ENCODE results near the gene NFATC4. TPM values are rescaled to one million over a fixed set of nuclear protein-coding genes. Genes with fewer than 3 reads are reported as not detected.
"Not testable (repeated sequence)": the region's sequence is repeated elsewhere in the genome, so short reads cannot be mapped to it uniquely, and the experiment has no call there.

The NFATC4 gene
- total RNA-seq, 6 donors from 2014 or later = 8.5 to 98.5 (median 42.1) TPM

DNA sequence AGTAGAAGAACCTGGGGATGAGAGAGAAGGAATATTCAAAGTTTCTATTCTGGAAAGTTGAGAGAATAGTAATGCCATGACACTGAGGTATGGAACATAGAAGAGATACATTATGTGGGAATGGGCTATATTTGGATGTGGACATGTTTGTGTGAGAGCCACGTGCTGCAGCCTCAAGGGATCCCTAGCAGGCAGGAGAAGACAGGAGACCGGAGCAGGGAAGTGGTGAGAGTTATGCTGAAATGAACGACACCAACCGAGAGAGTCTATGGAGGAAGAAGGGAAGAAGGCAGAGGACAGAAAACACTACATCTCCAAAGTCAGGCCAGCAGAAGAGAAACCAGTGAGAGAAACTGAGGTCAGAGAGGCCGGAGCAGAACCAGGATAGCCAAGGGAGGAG is 18.2 kb upstream of the NFATC4 start:
- H3K36me3 ChIP-seq = no peaks in the 10 kb centered on the region
- H3K4me3 ChIP-seq = no peak overlapping the region
- no peak overlapping the region for H3K27ac ChIP-seq
- ATAC-seq (ENCODE audit: low FRiP score in 2 of 2) (no peak), DNase-seq (no peak)
- peaks cover 8 to 21% (median 13%) of the 10 kb centered on the region in 4 donors for H3K4me1 ChIP-seq
- TF ChIP-seq EP300 (IDR thresholded peaks at IDR 0.05) = no peak
- TF ChIP-seq POLR2AphosphoS5 (IDR thresholded peaks at IDR 0.05) = no peak
- H3K9me3 ChIP-seq = no peaks in the 10 kb centered on the region
- WGBS, 2 donors = 80 to 82% methylated on average over 5 of the region's 5 CpGs
- no peaks in the 10 kb centered on the region for H3K27me3 ChIP-seq

DNA sequence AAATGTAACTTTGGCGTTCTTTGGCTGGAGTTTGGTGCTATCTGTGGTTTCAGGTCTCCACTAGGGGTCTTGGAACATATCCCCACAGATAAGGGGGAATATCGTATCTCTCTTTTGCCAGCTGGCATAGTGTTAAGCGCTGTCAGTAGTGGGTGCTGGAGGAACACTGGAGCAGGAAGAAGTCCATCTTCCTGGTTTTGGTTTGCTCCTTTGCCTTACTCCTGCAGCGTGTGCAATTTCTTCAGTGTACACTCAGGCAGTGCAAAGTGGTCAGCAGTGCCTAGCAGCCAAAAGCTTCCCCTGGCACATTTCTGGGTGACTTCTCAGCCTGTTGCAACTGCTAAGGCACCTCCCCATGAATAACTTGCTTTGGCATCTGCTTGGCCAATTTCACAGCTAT is 16.5 kb upstream of the NFATC4 start:
- no peak overlapping the region for H3K4me3 ChIP-seq
- no peaks in the 10 kb centered on the region for H3K27me3 ChIP-seq
- H3K27ac ChIP-seq = peak overlapping the region in 3 of 4 donors; percentile 16 to 69 (median 48)
- H3K4me1 ChIP-seq = peaks cover 8 to 26% (median 16%) of the 10 kb centered on the region in 4 donors
- DNase-seq (no peak), ATAC-seq (ENCODE audit: low FRiP score in 2 of 2) (peak; percentile 32 to 68)
- H3K9me3 ChIP-seq = no peaks in the 10 kb centered on the region
- WGBS, 2 donors = 14 to 21% methylated on average over 3 to 4 of the region's 4 CpGs
- no peak for TF ChIP-seq POLR2AphosphoS5 (IDR thresholded peaks at IDR 0.05)
- no peak for TF ChIP-seq POLR2A (IDR thresholded peaks at IDR 0.05)
- no peak for TF ChIP-seq EP300 (IDR thresholded peaks at IDR 0.05)
- TF ChIP-seq, protein P1, sequence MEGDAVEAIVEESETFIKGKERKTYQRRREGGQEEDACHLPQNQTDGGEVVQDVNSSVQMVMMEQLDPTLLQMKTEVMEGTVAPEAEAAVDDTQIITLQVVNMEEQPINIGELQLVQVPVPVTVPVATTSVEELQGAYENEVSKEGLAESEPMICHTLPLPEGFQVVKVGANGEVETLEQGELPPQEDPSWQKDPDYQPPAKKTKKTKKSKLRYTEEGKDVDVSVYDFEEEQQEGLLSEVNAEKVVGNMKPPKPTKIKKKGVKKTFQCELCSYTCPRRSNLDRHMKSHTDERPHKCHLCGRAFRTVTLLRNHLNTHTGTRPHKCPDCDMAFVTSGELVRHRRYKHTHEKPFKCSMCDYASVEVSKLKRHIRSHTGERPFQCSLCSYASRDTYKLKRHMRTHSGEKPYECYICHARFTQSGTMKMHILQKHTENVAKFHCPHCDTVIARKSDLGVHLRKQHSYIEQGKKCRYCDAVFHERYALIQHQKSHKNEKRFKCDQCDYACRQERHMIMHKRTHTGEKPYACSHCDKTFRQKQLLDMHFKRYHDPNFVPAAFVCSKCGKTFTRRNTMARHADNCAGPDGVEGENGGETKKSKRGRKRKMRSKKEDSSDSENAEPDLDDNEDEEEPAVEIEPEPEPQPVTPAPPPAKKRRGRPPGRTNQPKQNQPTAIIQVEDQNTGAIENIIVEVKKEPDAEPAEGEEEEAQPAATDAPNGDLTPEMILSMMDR (IDR thresholded peaks at IDR 0.05) = no peak
- H3K36me3 ChIP-seq = no peaks in the 10 kb centered on the region

DNA sequence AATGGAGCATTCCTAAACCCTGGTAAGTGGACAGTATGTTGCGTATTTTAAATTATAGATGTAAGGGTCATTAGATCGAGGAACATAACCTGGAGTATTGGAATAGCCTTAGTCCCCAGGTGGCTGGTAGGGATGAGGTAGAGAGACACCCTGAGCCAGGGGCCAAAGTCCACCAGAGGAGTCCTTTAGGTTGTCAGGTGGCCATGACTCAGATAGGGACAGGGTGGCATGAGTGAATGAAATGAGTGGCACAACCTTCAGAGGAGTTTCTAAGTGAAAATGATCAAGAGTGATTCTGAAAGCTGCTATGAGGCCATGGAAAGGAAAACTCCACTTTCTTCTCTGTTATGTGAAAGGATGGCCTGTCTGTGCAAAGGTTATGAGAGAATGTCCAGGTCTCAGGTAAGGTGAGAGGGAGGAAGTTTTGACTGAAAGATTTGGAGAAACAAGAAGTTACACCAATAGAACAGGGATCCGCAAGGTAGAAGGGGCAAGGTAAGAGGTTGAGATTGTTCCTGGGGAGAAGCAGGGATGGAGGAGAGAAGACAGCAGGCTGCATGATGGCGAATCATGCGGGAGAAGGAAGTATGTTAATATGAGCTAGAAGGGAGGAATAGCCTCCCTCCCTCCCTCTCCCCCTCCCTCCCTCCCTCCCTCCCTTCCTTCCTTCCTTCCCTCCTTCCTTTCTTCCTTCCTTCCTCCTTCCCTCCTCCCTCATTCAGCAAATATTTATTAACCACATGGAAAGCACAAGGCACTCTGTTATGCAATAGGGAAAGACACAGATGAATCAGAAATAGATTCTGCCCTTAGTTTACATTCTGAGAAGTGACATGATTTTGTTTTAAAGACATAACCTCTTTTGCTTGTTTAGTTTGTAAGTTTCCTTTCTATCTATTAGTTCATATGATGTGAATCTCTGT is 14.2 kb upstream of the NFATC4 start:
- Histone ChIP-seq H3K4me1 (peaks cover 8 to 26% (median 14%) of the 10 kb centered on the region in 4 donors), H3K4me3 (no peak overlapping the region), H3K27ac (peak overlapping the region in 2 of 4 donors; percentile 18 to 24), H3K27me3 (no peaks in the 10 kb centered on the region), H3K36me3 (no peaks in the 10 kb centered on the region), H3K9me3 (no peaks in the 10 kb centered on the region)
- DNase-seq (no peak), ATAC-seq (ENCODE audit: low FRiP score in 2 of 2) (peak in 1 of 2 donors; percentile 41)
- TF ChIP-seq EP300 (IDR thresholded peaks at IDR 0.05) (no peak), POLR2AphosphoS5 (IDR thresholded peaks at IDR 0.05) (no peak), POLR2A (IDR thresholded peaks at IDR 0.05) (no peak)
- TF ChIP-seq, protein P1 (IDR thresholded peaks at IDR 0.05) = no peak
- 77 to 80% methylated on average over 5 of the region's 5 CpGs for WGBS, 2 donors

DNA sequence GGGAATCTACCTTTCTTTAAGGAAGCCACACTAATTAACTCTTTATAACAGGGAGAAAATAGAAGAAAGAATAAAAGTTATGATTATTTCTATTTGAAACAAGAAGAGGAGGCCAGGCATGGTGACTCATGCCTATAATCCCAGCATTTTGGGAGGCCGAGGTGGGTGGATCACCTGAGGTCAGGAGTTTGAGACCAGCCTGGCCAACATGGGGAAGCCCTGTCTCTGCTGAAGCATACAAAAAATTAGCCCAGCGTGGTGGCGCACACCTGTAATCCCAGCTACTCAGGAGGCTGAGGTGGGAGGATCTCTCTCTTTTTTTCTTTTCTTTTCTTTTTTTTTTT is 13.5 kb upstream of the NFATC4 start:
- DNase-seq; ATAC-seq (ENCODE audit: low FRiP score in 2 of 2); H3K36me3 ChIP-seq; H3K4me3 ChIP-seq; H3K9me3 ChIP-seq; H3K27me3 ChIP-seq: not testable (repeated sequence)
- WGBS, 2 donors = 90 to 91% methylated on average over 3 of the region's 3 CpGs
- Histone ChIP-seq H3K27ac (peak overlapping the region in 3 of 4 donors; percentile 13 to 24 (median 18)), H3K4me1 (peaks cover 8 to 26% (median 14%) of the 10 kb centered on the region in 4 donors)

DNA sequence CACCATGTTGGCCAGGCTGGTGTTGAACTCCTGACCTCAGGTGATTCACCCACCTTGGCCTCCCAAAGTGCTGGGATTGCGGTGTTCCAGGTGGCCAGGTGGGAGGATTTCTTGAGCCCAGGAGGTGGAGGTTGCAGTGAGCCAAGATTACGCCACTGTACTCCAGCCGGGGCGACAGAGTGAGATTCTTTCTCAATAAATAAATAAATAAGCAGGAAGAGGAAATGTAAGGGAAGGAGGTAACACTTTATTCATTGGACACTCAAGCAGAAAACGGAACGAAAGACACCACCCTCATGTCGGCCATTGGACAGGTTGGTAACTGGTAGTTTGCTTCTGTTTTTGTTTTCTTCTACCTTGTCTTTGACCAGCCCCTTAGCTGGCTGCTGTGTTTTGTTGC is 13.0 kb upstream of the NFATC4 start:
- H3K27ac ChIP-seq = no peak overlapping the region
- WGBS, 2 donors = 54% methylated on average over 7 of the region's 7 CpGs
- TF ChIP-seq POLR2A (IDR thresholded peaks at IDR 0.05) (no peak), POLR2AphosphoS5 (IDR thresholded peaks at IDR 0.05) (no peak), EP300 (IDR thresholded peaks at IDR 0.05) (no peak)
- TF ChIP-seq, protein P1 (IDR thresholded peaks at IDR 0.05) = no peak
- DNase-seq = no peak
- ATAC-seq (ENCODE audit: low FRiP score in 2 of 2) = no peak
- no peak overlapping the region for H3K4me3 ChIP-seq
- H3K4me1 ChIP-seq = peaks cover 8 to 26% (median 14%) of the 10 kb centered on the region in 4 donors
- H3K27me3 ChIP-seq = no peaks in the 10 kb centered on the region
- H3K36me3 ChIP-seq = no peaks in the 10 kb centered on the region
- H3K9me3 ChIP-seq = no peaks in the 10 kb centered on the region

Data from upper lobe of left lung (tissue), 6 donors.